OCI-LY3 (cell line): Measurements from ENCODE around the gene MUC21.

Source experiments
- H2AFZ ChIP-seq: fragments of 200-600, 300-600 bp; shearing (Covaris generic); 2 replicates; pipeline ENCODE4 v1.6.0; 2014; ENCODE audit warnings: antibody characterized with exemption, low read depth, low read length
- H3K27ac ChIP-seq: fragments of 200-600, 300-600 bp; sonication (generic); 2 replicates; pipeline ENCODE4 v1.5.1; 2014; ENCODE audit warnings: mild to moderate bottlenecking, low read length, moderate library complexity, mixed read lengths
- H3K27me3 ChIP-seq: fragments of 200-600, 300-600 bp; sonication (generic); 2 replicates; pipeline ENCODE4 v1.6.1; 2014; ENCODE audit warnings: low read depth, low read length, mixed read lengths
- H3K36me3 ChIP-seq: fragments of 200-600, 300-600 bp; sonication (generic); replicated peaks from 2 replicates; pipeline ENCODE3; 2014; ENCODE audit warnings: low read depth, low read length, mixed read lengths
- H3K4me1 ChIP-seq: fragments of 300-600, 200-600 bp; sonication (generic); 2 replicates; pipeline ENCODE4 v1.6.1; 2014; ENCODE audit warnings: low read length, mixed read lengths
- H3K4me2 ChIP-seq: fragments of 200-600, 300-600 bp; sonication (generic); 2 replicates; pipeline ENCODE4 v1.6.1; 2014; ENCODE audit warnings: low read length, mixed read lengths
- H3K4me3 ChIP-seq: fragments of 300-600, 200-600 bp; sonication (generic); 2 replicates; pipeline ENCODE4 v1.5.1; 2014; ENCODE audit warnings: antibody characterized with exemption, mild to moderate bottlenecking, low read length, moderate library complexity
- H3K79me2 ChIP-seq: fragments of 300-600, 200-600 bp; shearing (Covaris generic); 2 replicates; pipeline ENCODE4 v1.6.1; 2014; ENCODE audit warnings: mild to moderate bottlenecking, low read length, mixed read lengths
- H3K9ac ChIP-seq: fragments of 300-600, 200-600 bp; shearing (Covaris generic); 2 replicates; pipeline ENCODE4 v1.6.0; 2014; ENCODE audit warnings: mild to moderate bottlenecking, low read length, moderate library complexity
- H3K9me3 ChIP-seq: fragments of 200-600, 300-600 bp; shearing (Covaris generic); 2 replicates; pipeline ENCODE4 v1.6.1; 2014; ENCODE audit warnings: low read length, mixed read lengths; ENCODE audit not compliant: insufficient read depth
- H4K20me1 ChIP-seq: fragments of 200-600, 300-600 bp; sonication (generic); 2 replicates; pipeline ENCODE4 v1.6.1; 2016; ENCODE audit warnings: low read length, mixed read lengths; ENCODE audit not compliant: insufficient read depth
- CTCF ChIP-seq: fragments of 200-600, 300-600 bp; sonication (generic); IDR thresholded peaks from 2 replicates; pipeline ENCODE4 v1.5.1; 2014; ENCODE audit warnings: antibody characterized with exemption, low read length, low read depth
- EZH2phosphoT487 ChIP-seq: fragments of 200-600 bp; shearing (Covaris generic); IDR thresholded peaks from 2 replicates; pipeline ENCODE4 v1.6.1; 2018; ENCODE audit warnings: antibody characterized with exemption, mixed run types, low read depth

MUC21 gene

DNA sequence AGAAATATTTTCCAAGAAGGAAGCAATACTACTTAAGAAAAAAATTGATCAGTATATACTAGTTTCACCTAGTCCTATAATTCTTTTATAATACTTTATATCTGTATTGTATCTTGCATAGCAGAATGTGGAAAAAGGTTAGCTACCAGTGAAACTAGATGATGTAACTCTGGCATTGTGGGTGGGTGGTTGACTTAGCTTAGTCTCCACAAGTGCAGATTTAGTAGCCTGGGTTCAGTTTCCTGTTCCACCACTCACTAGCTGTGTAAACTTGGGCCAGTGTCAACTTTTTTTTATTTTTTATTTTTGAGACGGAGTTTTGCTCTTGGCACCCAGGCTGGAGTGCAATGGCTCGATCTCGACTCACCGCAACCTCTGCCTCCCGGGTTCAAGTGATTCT, 2.0 kb downstream of the MUC21 start:
- Histone ChIP-seq H3K79me2 (no peaks in the 10 kb centered on the region), H3K27ac (no peak overlapping the region), H3K4me2 (no peak overlapping the region), H3K4me1 (peaks cover 2% of the 10 kb centered on the region; the same call in 1 of the 2 replicates), H3K4me3 (no peak overlapping the region), H4K20me1 (no peaks in the 10 kb centered on the region), H2AFZ (no peak overlapping the region), H3K9ac (no peak overlapping the region), H3K27me3 (peaks cover 10% of the 10 kb centered on the region), H3K36me3 (no peaks in the 10 kb centered on the region), H3K9me3 (no peaks in the 10 kb centered on the region)
- TF ChIP-seq CTCF (no peak), EZH2phosphoT487 (no peak)

DNA sequence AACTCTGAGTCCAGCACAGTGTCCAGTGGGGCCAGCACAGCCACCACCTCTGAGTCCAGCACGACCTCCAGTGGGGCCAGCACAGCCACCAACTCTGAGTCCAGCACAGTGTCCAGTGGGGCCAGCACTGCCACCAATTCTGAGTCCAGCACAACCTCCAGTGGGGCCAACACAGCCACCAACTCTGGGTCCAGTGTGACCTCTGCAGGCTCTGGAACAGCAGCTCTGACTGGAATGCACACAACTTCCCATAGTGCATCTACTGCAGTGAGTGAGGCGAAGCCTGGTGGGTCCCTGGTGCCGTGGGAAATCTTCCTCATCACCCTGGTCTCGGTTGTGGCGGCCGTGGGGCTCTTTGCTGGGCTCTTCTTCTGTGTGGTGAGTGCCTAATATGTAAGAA, 3.8 kb downstream of the MUC21 start:
- Histone ChIP-seq H3K27me3 (peaks cover 10% of the 10 kb centered on the region), H3K4me3 (no peak overlapping the region), H3K27ac (no peak overlapping the region), H4K20me1 (no peaks in the 10 kb centered on the region), H3K9me3 (no peaks in the 10 kb centered on the region), H3K4me1 (peaks cover 2% of the 10 kb centered on the region; the same call in 1 of the 2 replicates), H3K36me3 (no peaks in the 10 kb centered on the region), H2AFZ (no peak overlapping the region), H3K4me2 (no peak overlapping the region), H3K79me2 (no peaks in the 10 kb centered on the region), H3K9ac (no peak overlapping the region)
- TF ChIP-seq CTCF: no peak
- no peak for TF ChIP-seq EZH2phosphoT487

- H3K9ac ChIP-seq: no peak overlapping the region
Observed at GRCh38 chr6:30988209-30988825, 4.8 kb downstream of the MUC21 start.

More at GRCh38 chr6:30988209-30988825, 4.8 kb downstream of the MUC21 start:
- Histone ChIP-seq H4K20me1 (no peaks in the 10 kb centered on the region), H3K36me3 (no peaks in the 10 kb centered on the region), H3K4me3 (no peak overlapping the region), H3K27ac (no peak overlapping the region), H2AFZ (no peak overlapping the region), H3K4me2 (no peak overlapping the region), H3K27me3 (peaks cover 6% of the 10 kb centered on the region; the same call in 1 of the 2 replicates), H3K9me3 (no peaks in the 10 kb centered on the region), H3K4me1 (peaks cover 2% of the 10 kb centered on the region; the same call in 1 of the 2 replicates), H3K79me2 (no peaks in the 10 kb centered on the region)
- no peak for TF ChIP-seq EZH2phosphoT487
- TF ChIP-seq CTCF: no peak
